ENCODE results near the gene ABI3.
A peak's percentile ranks its signal among the peaks of the same experiment; 100 is the strongest.
"Not testable (repeated sequence)": the region's sequence is repeated elsewhere in the genome, so short reads cannot be mapped to it uniquely, and the experiment has no call there.

Gene ABI3

GRCh38 chr17:49183801-49184200, 26.7 kb upstream of the ABI3 start:
- no peak overlapping the region for H3K4me3 ChIP-seq (ENCODE audit: low read depth, low read length)
- no peaks in the 10 kb centered on the region for H3K27me3 ChIP-seq (ENCODE audit: control insufficient read depth, insufficient read depth, low read length)
- no peak overlapping the region for H3K9ac ChIP-seq
- H3K27ac ChIP-seq = no peak overlapping the region
- no peaks in the 10 kb centered on the region for H3K36me3 ChIP-seq (ENCODE audit: control insufficient read depth, insufficient read depth, low read length)
- H3K4me1 ChIP-seq = no peaks in the 10 kb centered on the region
- no peak overlapping the region for H3K4me2 ChIP-seq (ENCODE audit: low read length)
- H2AFZ ChIP-seq = no peak overlapping the region
- no peaks in the 10 kb centered on the region for H3K79me2 ChIP-seq
- TF ChIP-seq CTCF (IDR thresholded peaks at IDR 0.05) = no peak
- no peaks in the 10 kb centered on the region for H3K9me3 ChIP-seq (ENCODE audit: control insufficient read depth, low read length)

- not testable (repeated sequence) for H3K4me1 ChIP-seq; H3K4me3 ChIP-seq (ENCODE audit: low read depth, low read length); H3K9ac ChIP-seq; H3K4me2 ChIP-seq (ENCODE audit: low read length); H3K36me3 ChIP-seq (ENCODE audit: control insufficient read depth, insufficient read depth, low read length); H3K27ac ChIP-seq; H3K27me3 ChIP-seq (ENCODE audit: control insufficient read depth, insufficient read depth, low read length); H3K9me3 ChIP-seq (ENCODE audit: control insufficient read depth, low read length); H2AFZ ChIP-seq; H3K79me2 ChIP-seq
Measured at GRCh38 chr17:49184522-49184921, 26.0 kb upstream of the ABI3 start.

- not testable (repeated sequence) for H3K27ac ChIP-seq; H2AFZ ChIP-seq; H3K79me2 ChIP-seq; H3K4me1 ChIP-seq; H3K9me3 ChIP-seq (ENCODE audit: control insufficient read depth, low read length); H3K36me3 ChIP-seq (ENCODE audit: control insufficient read depth, insufficient read depth, low read length); H3K9ac ChIP-seq; H3K27me3 ChIP-seq (ENCODE audit: control insufficient read depth, insufficient read depth, low read length); H3K4me3 ChIP-seq (ENCODE audit: low read depth, low read length); H3K4me2 ChIP-seq (ENCODE audit: low read length)
Measured at GRCh38 chr17:49185381-49185780, 25.1 kb upstream of the ABI3 start.

GRCh38 chr17:49187301-49187700, 23.2 kb upstream of the ABI3 start:
- Histone ChIP-seq H2AFZ (no peak overlapping the region), H3K27me3 (ENCODE audit: control insufficient read depth, insufficient read depth, low read length) (no peaks in the 10 kb centered on the region), H3K4me1 (no peaks in the 10 kb centered on the region), H3K79me2 (no peaks in the 10 kb centered on the region), H3K36me3 (ENCODE audit: control insufficient read depth, insufficient read depth, low read length) (no peaks in the 10 kb centered on the region), H3K9me3 (ENCODE audit: control insufficient read depth, low read length) (no peaks in the 10 kb centered on the region), H3K4me2 (ENCODE audit: low read length) (no peak overlapping the region), H3K27ac (no peak overlapping the region), H3K9ac (no peak overlapping the region), H3K4me3 (ENCODE audit: low read depth, low read length) (no peak overlapping the region)
- no peak for TF ChIP-seq CTCF (IDR thresholded peaks at IDR 0.05)

GRCh38 chr17:49190932-49191331, 19.6 kb upstream of the ABI3 start:
- TF ChIP-seq CTCF (IDR thresholded peaks at IDR 0.05) = no peak
- H3K27ac ChIP-seq = no peak overlapping the region
- H3K9ac ChIP-seq = no peak overlapping the region

GRCh38 chr17:49191409-49191916, 19.0 kb upstream of the ABI3 start:
- no peak for TF ChIP-seq CTCF (IDR thresholded peaks at IDR 0.05)
- Histone ChIP-seq H3K4me3 (ENCODE audit: low read depth, low read length) (peak overlapping the region; percentile 99), H3K4me1 (no peaks in the 10 kb centered on the region), H3K27me3 (ENCODE audit: control insufficient read depth, insufficient read depth, low read length) (no peaks in the 10 kb centered on the region), H3K9ac (no peak overlapping the region), H3K36me3 (ENCODE audit: control insufficient read depth, insufficient read depth, low read length) (no peaks in the 10 kb centered on the region), H3K4me2 (ENCODE audit: low read length) (peak overlapping the region; percentile 98), H3K79me2 (no peaks in the 10 kb centered on the region), H2AFZ (peak overlapping the region; percentile 99), H3K9me3 (ENCODE audit: control insufficient read depth, low read length) (no peaks in the 10 kb centered on the region), H3K27ac (peak overlapping the region; percentile 96)

More at GRCh38 chr17:49190932-49191331, 19.6 kb upstream of the ABI3 start:
- Histone ChIP-seq H3K4me3 (ENCODE audit: low read depth, low read length) (no peak overlapping the region), H3K79me2 (no peaks in the 10 kb centered on the region), H3K4me2 (ENCODE audit: low read length) (no peak overlapping the region), H3K4me1 (no peaks in the 10 kb centered on the region), H3K9me3 (ENCODE audit: control insufficient read depth, low read length) (no peaks in the 10 kb centered on the region), H3K36me3 (ENCODE audit: control insufficient read depth, insufficient read depth, low read length) (no peaks in the 10 kb centered on the region), H3K27me3 (ENCODE audit: control insufficient read depth, insufficient read depth, low read length) (no peaks in the 10 kb centered on the region), H2AFZ (no peak overlapping the region)

Data from parathyroid adenoma (tissue), 2 donors.